Islet of Langerhans (tissue), 1 donor: ENCODE measurements around the gene ARAP3.

Experiments used
- FAIRE-seq: peaks from one replicate; lab custom pipeline; 2011; peaks lifted over from hg19 to GRCh38; lab: Jason Lieb, UNC

ARAP3 gene

GRCh38 chr5:141665995-141666940, 15.8 kb downstream of the ARAP3 start:
- no peak for FAIRE-seq

GRCh38 chr5:141664733-141665461, 17.1 kb downstream of the ARAP3 start:
- no peak for FAIRE-seq

GRCh38 chr5:141663506-141663905, 18.5 kb downstream of the ARAP3 start:
- no peak for FAIRE-seq

GRCh38 chr5:141662028-141662427, 20.0 kb downstream of the ARAP3 start:
- FAIRE-seq: no peak

- no peak for FAIRE-seq
Observed at GRCh38 chr5:141657937-141658545, 24.0 kb downstream of the ARAP3 start.

DNA sequence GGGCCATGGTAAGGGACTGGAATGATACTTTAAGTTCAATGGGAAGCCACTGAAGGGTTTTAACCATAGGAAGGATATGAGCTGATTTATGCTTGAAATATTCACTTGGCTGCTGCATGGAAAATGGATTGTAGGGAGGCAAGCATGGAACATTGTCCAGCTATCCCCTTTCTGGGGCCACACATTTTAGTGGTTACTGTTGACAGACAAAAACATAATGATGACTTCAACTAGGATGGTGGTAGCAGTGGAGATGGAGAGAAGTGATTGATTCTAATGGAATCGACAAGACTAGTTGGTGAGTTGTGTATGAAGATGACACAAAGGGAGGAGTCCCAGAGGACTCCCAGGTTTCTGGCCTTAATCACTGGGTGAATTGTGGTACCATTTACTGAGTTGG, 24.6 kb downstream of the ARAP3 start:
- FAIRE-seq: no peak

GRCh38 chr5:141656396-141656795, 25.6 kb downstream of the ARAP3 start:
- no peak for FAIRE-seq

- no peak for FAIRE-seq
Observed at GRCh38 chr5:141655020-141655419, 27.0 kb downstream of the ARAP3 start.

DNA sequence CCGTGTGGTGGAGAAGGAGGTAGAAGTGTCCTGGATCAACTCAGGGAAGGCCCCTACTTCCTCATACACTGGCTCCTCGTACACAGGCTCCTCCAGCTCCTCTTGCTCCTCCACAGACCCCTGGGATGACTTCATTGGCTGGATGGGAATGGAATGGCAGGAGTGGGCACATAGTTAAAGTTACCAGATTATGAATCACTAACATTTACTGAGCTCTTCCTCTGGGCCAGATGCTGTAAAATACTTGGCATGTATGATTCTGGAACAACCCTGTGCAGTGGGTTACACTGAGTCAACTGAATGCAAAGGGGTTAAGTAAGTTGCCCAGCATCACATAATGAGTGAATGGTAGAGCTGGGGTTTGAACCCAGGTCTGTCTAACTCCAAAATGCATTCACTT, 27.7 kb downstream of the ARAP3 start:
- no peak for FAIRE-seq

DNA sequence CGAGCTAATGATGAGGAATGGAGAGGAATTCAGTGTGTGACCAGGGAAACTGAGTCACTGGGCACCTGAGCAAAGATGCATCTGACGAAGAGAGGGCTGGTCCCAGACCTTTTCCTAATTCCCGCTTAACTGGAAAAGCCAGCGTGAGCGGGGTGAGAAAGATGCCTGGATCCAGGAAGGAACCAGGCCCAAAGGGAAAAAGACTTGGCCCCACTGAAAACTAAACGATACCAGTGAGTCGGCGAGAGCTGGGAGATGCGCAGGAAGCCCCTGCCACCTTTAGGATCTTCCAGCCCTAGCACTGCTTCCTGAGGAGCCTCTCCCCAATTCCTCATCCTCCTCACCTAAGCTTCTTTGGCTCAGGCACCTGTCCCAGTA, 30.3 kb downstream of the ARAP3 start:
- FAIRE-seq: no peak

GRCh38 chr5:141650851-141651727, 30.9 kb downstream of the ARAP3 start, which contains the start of gene FCHSD1:
FCHSD1 (minus strand) TSS chr5:141651418; CDS start chr5:141651368, 50 bp downstream.
- no peak for FAIRE-seq

DNA sequence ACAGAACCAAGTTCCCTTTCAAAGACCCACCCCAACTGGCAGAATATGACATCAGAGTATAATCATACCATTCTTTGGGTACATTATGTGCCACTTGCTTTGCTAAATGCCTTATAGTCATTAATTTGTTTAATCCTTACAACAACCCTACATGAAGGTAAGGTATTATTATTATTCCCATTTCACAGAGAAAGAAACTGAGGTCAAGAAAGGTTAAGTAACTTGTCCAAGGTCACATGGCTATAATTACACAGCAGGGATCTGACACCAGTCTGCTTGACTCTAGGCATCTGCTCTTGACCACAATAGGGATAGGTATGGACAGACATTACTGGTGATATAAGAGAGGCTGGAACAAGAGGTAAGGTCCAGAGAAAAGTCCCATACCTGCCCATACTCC, 32.1 kb downstream of the ARAP3 start:
- FAIRE-seq: no peak

- FAIRE-seq: no peak
Observed at GRCh38 chr5:141649056-141649688, 32.9 kb downstream of the ARAP3 start.

GRCh38 chr5:141647851-141648250, 34.2 kb downstream of the ARAP3 start:
- FAIRE-seq: no peak

- FAIRE-seq: no peak
Observed at GRCh38 chr5:141647242-141647641, 34.8 kb downstream of the ARAP3 start.

DNA sequence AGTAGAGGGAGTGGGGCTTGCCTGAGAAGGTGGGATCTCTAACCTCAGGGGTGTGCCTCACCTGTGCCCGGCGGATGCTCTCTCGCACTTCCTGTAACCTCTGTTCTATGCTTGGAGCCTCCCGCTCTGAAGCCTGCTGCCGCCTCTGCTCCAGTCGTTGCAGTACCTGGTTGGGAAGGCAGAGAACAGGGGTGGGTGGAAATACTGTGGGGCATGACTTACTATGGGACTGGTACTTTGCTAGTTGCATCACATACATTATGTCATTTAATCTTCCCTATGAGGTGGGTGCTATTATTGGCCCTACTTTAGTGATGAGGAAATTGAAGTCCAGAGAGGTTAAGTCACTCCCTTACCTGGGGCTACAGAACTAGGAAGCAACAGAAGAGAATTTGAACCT, 36.0 kb downstream of the ARAP3 start:
- no peak for FAIRE-seq

DNA sequence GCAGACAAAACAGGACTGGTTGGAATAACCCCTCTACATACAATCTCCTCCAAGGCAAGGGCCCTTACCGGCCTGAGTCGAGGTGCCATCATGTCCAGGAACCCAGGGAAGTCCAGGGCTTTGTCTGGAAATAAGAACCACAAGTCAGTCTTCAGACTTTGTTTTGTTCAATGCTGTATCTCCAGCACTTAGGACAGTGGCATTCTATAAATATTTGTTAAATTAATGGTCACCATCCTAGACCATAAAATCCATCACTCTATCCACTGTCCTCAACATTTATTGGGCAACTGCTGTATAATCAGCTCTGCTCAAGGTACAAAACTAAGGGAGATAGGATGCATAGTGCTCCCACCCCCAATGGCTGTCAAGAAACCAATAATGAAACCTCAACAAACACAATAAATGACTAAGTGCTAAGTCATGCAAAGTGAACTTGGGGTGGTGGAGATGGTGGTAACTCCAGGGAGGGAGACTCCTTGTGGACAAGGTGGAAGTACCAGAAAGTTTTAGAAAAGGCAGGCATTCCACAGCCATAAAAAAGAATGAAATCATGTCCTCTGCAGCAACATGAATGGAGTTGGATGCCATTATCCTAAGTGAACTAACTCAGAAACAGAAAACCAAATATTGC, 40.3 kb downstream of the ARAP3 start:
- FAIRE-seq: no peak

GRCh38 chr5:141640698-141641097, 41.3 kb downstream of the ARAP3 start:
- FAIRE-seq: no peak

GRCh38 chr5:141640051-141640415, 42.0 kb downstream of the ARAP3 start:
- no peak for FAIRE-seq

GRCh38 chr5:141639357-141640050, 42.5 kb downstream of the ARAP3 start:
- FAIRE-seq: no peak
